Epithelial cell of proximal tubule (primary cell): ENCODE results near the gene CAPN10. TPM values are rescaled to one million over a fixed set of nuclear protein-coding genes. Genes with fewer than 3 reads are reported as not detected.
"Not testable (repeated sequence)": the region's sequence is repeated elsewhere in the genome, so short reads cannot be mapped to it uniquely, and the experiment has no call there.

ENCODE experiments used
- DNase-seq: peaks from one replicate; pipeline ENCODE4 v3.0.0-alpha.2; 2011; ENCODE audit warnings: low read depth
- H3K4me3 ChIP-seq: 2 replicates; pipeline ENCODE4 v1.5.1; 2011; ENCODE audit warnings: low read depth, mild to moderate bottlenecking, low read length
- total RNA-seq: library from RNA; depleted of rRNA; stranded (reverse); fragments of >200 nt; gene quantifications from 2 replicates; pipeline ENCODE4 v1.2.3, GENCODE V29; 2015
- TF ChIP-seq, protein P1 (sequence below): conservative IDR thresholded peaks from 2 replicates; pipeline ENCODE4 v1.5.1; 2012; ENCODE audit warnings: low read depth, mild to moderate bottlenecking, low read length

The CAPN10 gene
- total RNA-seq = 25.2 and 31.9 TPM in 2 replicates

DNA sequence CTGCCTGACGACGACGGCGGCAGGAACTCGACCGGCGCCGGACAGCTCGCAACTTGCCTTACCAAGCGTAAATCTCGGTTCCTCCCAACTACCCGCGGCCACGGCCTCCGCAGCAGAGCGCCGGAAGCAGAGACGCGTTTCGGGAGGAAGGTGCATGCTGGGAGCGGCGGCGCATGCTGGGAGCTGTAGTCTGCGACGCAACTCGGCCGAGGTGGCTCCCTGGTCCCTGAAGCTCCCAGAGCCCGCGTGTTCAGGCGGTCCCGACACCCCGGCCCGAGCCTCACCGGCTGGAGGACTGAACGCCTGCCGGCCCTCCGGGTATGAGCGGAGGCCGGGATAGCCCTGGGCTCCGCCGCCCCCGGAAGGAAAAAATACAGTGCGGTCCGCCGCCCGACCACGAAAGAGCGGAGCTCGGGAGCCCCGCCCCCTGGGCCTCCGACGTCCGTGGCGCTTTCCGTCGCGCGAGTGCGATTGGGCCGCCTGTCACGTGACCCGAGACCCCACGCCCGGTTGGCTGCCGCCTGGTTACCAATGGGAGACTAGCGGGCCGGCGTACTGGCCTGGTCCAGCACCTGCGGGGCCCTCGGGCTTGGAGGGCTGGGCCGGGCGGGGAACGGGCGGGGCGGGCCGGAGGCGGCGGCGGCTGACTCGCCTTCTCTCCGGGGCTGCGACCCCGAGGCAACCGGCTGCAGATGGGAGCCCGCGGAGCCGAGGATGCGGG, at the start of gene CAPN10:
TSS of gene CAPN10 (plus strand) at position 537 of the 721 bp plus-strand sequence. CDS start at position 715, 178 bp downstream.
- no peak for DNase-seq
- H3K4me3 ChIP-seq = peak within 1 kb of the TSS; percentile 99
- TF ChIP-seq, protein P1, sequence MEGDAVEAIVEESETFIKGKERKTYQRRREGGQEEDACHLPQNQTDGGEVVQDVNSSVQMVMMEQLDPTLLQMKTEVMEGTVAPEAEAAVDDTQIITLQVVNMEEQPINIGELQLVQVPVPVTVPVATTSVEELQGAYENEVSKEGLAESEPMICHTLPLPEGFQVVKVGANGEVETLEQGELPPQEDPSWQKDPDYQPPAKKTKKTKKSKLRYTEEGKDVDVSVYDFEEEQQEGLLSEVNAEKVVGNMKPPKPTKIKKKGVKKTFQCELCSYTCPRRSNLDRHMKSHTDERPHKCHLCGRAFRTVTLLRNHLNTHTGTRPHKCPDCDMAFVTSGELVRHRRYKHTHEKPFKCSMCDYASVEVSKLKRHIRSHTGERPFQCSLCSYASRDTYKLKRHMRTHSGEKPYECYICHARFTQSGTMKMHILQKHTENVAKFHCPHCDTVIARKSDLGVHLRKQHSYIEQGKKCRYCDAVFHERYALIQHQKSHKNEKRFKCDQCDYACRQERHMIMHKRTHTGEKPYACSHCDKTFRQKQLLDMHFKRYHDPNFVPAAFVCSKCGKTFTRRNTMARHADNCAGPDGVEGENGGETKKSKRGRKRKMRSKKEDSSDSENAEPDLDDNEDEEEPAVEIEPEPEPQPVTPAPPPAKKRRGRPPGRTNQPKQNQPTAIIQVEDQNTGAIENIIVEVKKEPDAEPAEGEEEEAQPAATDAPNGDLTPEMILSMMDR = no peak

DNA sequence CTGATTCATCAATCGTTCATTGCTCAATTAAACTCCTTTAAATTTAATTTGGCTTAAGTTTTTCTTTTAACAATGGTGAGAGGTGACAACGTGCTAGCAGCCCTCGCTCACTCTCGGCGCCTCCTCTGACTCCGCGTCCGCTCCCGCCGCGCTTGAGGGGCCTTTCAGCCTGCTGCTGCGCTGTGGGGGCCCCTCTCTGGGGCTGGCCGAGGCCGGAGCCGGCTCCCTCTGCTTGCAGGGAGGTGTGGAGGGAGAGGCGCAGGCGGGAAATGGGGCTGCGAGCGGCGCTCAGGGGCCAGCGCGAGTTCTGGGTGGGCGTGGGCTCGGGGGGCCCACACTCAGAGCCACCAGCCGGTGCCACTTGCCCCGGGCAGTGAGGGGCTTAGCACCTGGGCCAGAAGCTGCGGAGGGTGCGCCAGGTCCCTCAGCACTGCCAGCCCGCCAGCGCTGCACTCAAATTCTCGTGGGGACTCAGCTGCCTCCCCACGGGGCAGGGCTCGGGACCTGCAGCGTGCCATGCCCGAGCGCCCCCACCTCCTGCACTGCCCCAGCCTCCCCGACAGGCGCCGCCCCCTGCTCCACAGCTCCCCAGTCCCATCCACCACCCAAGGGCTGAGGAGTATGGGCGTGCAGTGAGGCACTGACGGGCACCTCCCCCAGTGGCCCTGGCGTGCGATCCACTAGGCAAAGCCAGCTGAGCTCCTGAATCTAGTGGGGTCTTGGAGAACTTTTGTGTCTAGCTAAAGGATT, 48.3 kb upstream of the CAPN10 start:
- no peak overlapping the region for H3K4me3 ChIP-seq
- DNase-seq = no peak
- TF ChIP-seq, protein P1 = no peak

GRCh38 chr2:240539101-240539500, 47.4 kb upstream of the CAPN10 start:
- not testable (repeated sequence) for DNase-seq, H3K4me3 ChIP-seq

DNA sequence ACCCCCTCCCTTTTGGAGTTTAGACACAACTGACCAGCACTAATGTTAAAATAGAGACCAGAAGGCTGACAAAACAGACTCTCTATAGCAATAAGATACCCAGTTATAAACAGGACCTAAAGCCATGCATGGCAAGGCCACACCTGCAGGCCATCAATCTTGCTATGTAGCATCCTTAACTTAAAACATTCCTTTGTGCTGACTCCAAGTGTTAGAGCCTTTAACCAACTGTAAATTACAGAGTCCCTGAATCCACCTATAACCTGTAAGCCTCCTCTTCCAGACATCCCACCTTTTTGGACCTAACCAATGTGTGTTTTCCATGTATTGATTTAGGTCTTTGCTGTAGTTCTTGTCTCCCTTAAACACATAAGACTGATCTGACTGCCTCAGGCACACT, 46.6 kb upstream of the CAPN10 start:
- TF ChIP-seq, protein P1 = no peak
- no peak overlapping the region for H3K4me3 ChIP-seq
- no peak for DNase-seq

GRCh38 chr2:240551288-240551687, 35.2 kb upstream of the CAPN10 start:
- TF ChIP-seq, protein P1 = no peak
- DNase-seq = no peak
- H3K4me3 ChIP-seq = no peak overlapping the region

GRCh38 chr2:240551811-240552210, 34.7 kb upstream of the CAPN10 start:
- TF ChIP-seq, protein P1 = no peak
- H3K4me3 ChIP-seq = no peak overlapping the region
- DNase-seq = no peak

DNA sequence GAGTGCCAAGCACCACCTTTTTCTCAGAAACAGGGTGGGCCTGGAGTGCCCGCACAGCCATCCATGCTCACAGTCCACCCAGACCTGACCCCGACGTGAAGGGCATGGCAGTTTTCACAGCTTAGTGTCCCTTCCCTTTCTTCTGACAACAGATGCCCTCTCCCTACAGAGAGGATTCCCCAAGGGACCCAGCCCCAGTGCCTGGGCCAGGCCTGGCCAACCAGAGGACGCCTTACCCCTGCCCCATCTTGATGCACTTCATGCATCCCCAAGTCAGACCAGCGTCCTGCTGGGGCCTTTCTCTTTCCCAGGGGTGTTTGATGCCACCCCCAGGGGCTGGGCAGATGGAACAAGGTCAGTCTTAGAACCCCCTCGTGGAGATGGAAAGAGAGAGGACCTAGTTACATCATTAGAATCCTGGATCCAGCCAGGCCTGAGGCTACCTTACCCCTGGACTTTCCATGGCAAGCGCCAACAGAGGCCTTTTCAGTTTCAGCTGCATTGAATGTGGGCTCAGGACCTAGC, 32.5 kb upstream of the CAPN10 start:
- TF ChIP-seq, protein P1 = no peak
- H3K4me3 ChIP-seq = no peak overlapping the region
- no peak for DNase-seq
